Lower lobe of right lung (tissue), 2 donors: ENCODE measurements around the gene GNG11. TPM values are rescaled to one million over a fixed set of nuclear protein-coding genes. Genes with fewer than 3 reads are reported as not detected.
A peak's percentile ranks its signal among the peaks of the same experiment; 100 is the strongest.
"Not testable (repeated sequence)": the region's sequence is repeated elsewhere in the genome, so short reads cannot be mapped to it uniquely, and the experiment has no call there.

Experiments used
- ATAC-seq, 2 donors: fragments of 200-7000 bp; cut with Tn5 transposase; one replicate each; pipeline ENCODE4 v1.9.1; 2020 to 2022; ENCODE audit warnings: mild to moderate bottlenecking in 2 of 2, moderate library complexity in 2 of 2
- DNase-seq: peaks from one replicate; pipeline ENCODE4 v3.0.0-alpha.2; 2020
- H3K27ac ChIP-seq: fragments of 200-600 bp; one replicate; pipeline ENCODE4 v1.8.0; 2022
- H3K27me3 ChIP-seq: fragments of 200-600 bp; one replicate; pipeline ENCODE4 v1.8.0; 2022; ENCODE audit warnings: low read depth
- H3K36me3 ChIP-seq: fragments of 200-600 bp; one replicate; pipeline ENCODE4 v1.8.0; 2022; ENCODE audit warnings: mild to moderate bottlenecking
- H3K4me1 ChIP-seq: fragments of 200-600 bp; one replicate; pipeline ENCODE4 v1.8.0; 2022
- H3K4me3 ChIP-seq: fragments of 200-600 bp; one replicate; pipeline ENCODE4 v1.8.0; 2022; ENCODE audit warnings: mild to moderate bottlenecking
- H3K9me3 ChIP-seq: fragments of 200-600 bp; one replicate; pipeline ENCODE4 v1.8.0; 2022
- intact Hi-C: fragments of 100-400 bp; cut with DNase I; formaldehyde crosslinking; loops from one replicate; pipeline ENCODE4 v1.11.0; 2022
- total RNA-seq: library from RNA; stranded (reverse); fragmentation: NEBNext Ultra II Directional; extraction: Animal tissue kit (Norgen Biotek cat#: 25700); gene quantifications from one replicate; pipeline ENCODE4 v1.2.1, GENCODE V29; 2021
- TF ChIP-seq, protein P1 (sequence below): fragments of 200-600 bp; IDR thresholded peaks from one replicate; pipeline ENCODE4 v1.8.0; 2022; ENCODE audit warnings: antibody characterized with exemption, mild to moderate bottlenecking
- donor health status: DM: no; HTN: yes; CAD: no; lungs with severe emphysema.

GNG11 gene
- total RNA-seq, 1 donor from 2014 or later = 23.2 TPM

DNA sequence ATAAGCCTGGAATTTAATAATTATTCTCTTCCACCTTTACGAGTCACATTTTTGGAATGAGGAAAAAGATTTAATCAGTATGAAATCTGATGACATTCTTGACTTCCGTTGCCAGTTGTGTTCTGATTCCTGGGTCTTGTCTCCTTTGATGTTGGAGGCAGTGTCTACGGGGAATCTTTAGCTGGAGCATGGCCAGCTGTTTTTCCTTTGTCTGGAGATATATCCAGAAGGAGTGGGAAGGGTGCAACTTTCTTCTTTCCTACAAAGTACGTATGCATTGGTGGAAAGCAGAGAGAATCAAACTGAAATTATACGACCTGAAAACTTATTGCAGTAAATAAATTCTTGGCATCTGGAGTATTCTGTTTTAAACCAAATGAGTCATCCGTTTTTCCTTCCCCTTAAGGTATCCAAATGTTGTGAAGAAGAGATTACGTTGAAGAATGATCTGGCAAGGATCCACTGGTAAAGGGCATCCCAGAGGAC is 6.9 kb upstream of the GNG11 start:
- TF ChIP-seq, protein P1, sequence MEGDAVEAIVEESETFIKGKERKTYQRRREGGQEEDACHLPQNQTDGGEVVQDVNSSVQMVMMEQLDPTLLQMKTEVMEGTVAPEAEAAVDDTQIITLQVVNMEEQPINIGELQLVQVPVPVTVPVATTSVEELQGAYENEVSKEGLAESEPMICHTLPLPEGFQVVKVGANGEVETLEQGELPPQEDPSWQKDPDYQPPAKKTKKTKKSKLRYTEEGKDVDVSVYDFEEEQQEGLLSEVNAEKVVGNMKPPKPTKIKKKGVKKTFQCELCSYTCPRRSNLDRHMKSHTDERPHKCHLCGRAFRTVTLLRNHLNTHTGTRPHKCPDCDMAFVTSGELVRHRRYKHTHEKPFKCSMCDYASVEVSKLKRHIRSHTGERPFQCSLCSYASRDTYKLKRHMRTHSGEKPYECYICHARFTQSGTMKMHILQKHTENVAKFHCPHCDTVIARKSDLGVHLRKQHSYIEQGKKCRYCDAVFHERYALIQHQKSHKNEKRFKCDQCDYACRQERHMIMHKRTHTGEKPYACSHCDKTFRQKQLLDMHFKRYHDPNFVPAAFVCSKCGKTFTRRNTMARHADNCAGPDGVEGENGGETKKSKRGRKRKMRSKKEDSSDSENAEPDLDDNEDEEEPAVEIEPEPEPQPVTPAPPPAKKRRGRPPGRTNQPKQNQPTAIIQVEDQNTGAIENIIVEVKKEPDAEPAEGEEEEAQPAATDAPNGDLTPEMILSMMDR = no peak
- no peaks in the 10 kb centered on the region for H3K36me3 ChIP-seq
- H3K4me1 ChIP-seq = peaks cover 4% of the 10 kb centered on the region
- DNase-seq (no peak), ATAC-seq (no peak)
- no peaks in the 10 kb centered on the region for H3K9me3 ChIP-seq
- H3K4me3 ChIP-seq = no peak overlapping the region
- no peaks in the 10 kb centered on the region for H3K27me3 ChIP-seq
- peak overlapping the region; percentile 27 for H3K27ac ChIP-seq
- intact Hi-C loops = no loop called here

DNA sequence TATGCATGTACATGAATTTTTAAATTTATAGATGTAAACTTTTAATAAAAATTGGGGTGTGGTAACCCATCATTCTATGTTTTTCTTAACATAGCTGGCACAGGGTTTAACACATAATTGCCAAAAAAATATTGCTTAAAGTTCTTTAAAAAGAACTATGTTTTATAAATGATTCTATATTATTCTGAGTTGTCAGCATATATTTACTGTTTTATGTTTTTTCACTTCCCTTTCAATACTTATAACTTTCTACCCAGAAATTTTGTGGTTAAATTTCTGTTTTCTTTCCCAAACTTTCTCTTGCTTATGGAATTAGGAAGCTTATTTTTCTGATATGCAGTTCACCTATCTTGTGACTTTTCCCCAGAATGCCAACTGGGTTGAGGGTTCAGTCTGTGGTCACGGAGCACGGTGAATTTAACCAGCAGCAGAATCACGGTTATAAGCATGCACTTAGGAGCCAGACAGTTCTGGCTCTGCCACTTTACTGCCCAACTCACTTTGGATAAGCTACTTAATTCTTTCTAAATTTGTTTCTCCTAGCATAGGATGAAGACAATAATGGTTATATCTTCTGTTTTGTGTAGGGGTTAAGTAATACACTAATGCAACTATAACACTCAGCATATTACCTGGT is 6.2 kb upstream of the GNG11 start:
- H3K27me3 ChIP-seq, H3K4me3 ChIP-seq, DNase-seq, intact Hi-C loops, H3K4me1 ChIP-seq, ATAC-seq, H3K27ac ChIP-seq, H3K36me3 ChIP-seq, H3K9me3 ChIP-seq: not testable (repeated sequence)

DNA sequence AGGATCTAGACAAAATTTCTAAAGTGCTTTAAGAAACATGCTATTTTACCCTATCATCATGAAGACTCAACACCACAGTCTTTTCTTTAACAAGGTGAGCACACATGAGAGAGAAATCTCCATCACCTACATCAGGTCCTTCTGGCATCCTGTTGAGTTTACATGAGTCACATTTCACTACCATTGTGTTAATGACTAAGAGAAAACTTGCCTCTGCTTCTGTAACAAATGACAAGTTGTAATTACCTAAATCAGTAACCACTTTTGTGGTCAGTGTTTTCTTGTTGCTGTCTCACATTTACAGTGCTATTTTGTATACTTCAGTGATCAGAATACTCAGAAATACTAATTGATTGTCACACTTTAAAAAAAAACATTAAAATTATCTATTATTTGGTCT is 5.6 kb upstream of the GNG11 start:
- H3K9me3 ChIP-seq, H3K36me3 ChIP-seq, DNase-seq, intact Hi-C loops, ATAC-seq, H3K4me1 ChIP-seq, H3K27ac ChIP-seq, H3K27me3 ChIP-seq, H3K4me3 ChIP-seq: not testable (repeated sequence)

DNA sequence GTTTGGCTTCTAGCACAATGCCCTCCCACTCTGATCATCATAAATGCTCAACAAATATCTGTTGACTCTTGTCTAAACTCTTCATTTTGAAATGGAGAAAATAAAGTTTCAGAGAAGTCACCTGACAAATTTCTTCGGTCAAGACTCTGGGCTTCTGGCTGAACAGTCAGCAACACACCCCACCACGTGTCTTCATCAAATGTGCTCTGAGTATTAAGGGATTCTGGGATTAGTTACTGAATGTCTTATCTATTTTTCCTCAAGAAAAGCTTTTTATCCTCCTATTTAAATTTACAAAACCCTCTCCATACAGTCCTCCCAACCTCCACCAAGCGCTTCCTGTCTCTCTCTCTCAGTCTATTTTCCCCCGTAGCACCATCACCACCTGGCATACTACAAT is 5.2 kb upstream of the GNG11 start:
- intact Hi-C loops, H3K36me3 ChIP-seq, H3K9me3 ChIP-seq, ATAC-seq, H3K4me3 ChIP-seq, H3K4me1 ChIP-seq, DNase-seq, H3K27me3 ChIP-seq, H3K27ac ChIP-seq: not testable (repeated sequence)

DNA sequence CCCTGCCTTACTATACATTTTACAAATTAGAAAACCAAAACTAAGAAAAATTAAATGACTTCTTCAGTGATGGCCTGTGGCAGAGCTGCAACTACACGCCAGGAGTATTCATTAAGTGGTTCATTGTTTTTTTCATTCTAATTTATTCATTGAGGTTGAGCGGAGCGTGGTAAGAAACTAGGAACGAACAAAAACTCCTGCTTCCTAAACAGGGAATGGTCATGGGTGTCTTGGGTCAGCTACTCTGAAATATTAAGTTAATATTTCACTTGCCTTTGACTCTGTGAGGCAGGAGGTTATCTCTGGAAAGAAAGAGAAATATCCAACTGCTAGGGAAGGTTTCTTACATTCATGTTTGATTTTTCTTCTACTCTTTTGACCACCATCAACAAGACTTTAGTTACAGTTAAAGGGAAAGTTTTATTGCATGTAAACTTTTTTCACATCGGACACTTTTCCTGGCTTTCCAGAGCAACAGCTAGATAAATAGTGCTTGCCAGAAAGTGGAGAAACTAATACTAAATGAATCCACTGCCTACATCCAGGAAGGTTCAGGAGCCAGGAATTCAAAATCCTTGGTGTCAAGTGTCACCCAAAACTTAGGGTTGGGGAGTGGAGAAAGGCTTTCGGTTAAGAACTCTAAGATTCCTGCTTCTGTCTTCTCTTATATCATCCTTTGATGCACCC is 896 bp upstream of the GNG11 start:
- intact Hi-C loops = no loop called here
- H3K27ac ChIP-seq = peak overlapping the region; percentile 85

DNA sequence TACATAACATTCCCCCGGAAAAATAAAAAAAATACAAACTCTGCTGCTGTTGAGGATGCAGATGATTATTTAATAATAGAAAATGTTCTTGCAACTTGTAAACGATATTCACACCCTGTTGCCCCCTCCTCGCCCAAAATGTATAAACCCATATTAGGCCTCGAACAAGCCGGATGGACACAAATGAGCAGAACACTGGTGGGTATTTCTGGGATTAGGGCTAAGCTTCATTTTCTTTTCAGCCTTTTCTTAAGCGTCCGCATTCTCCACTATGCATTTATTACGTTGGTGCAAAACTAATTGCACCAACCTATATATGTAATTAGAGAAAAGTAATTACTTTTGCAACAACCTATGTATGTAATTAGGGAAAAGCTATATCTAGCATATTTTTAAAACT is 349 bp upstream of the GNG11 start:
- H3K4me1 ChIP-seq = no peaks in the 10 kb centered on the region
- DNase-seq (no peak), ATAC-seq (no peak)
- no peaks in the 10 kb centered on the region for H3K36me3 ChIP-seq
- no peaks in the 10 kb centered on the region for H3K27me3 ChIP-seq
- H3K4me3 ChIP-seq = peak overlapping the region; percentile 59
- peak overlapping the region; percentile 85 for H3K27ac ChIP-seq
- intact Hi-C loops = no loop called here
- no peaks in the 10 kb centered on the region for H3K9me3 ChIP-seq
- TF ChIP-seq, protein P1 = no peak

More for the DNA sequence above, 896 bp upstream of the GNG11 start:
- H3K36me3 ChIP-seq = no peaks in the 10 kb centered on the region
- peak overlapping the region; percentile 59 for H3K4me3 ChIP-seq
- H3K4me1 ChIP-seq = no peaks in the 10 kb centered on the region
- H3K9me3 ChIP-seq = no peaks in the 10 kb centered on the region
- DNase-seq (no peak), ATAC-seq (no peak)
- TF ChIP-seq, protein P1 = no peak
- H3K27me3 ChIP-seq = no peaks in the 10 kb centered on the region

DNA sequence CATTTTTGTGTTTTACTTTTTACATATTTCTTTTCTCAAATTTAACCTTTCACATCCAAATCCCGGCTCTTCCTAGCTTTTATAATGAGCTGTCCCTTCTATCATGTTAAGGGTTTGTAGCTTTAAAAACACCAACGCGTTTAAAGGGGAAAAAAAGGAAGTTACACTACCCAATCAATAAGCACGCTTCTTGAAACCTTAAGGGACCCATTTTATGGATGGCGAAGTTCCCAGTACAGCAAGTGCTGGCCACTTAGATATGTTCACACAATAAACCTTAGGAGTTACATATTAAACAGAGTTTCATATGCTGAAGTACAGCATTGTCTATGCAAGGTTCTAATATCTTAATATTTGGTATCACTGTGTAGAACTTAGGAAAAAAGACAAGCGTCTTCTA is 1.8 kb downstream of the GNG11 start:
- intact Hi-C loops = no loop called here

More for the DNA sequence above, 1.8 kb downstream of the GNG11 start:
- peaks cover 4% of the 10 kb centered on the region for H3K36me3 ChIP-seq
- no peak for ATAC-seq
- no peak for DNase-seq
- peak overlapping the region; percentile 85 for H3K27ac ChIP-seq
- peak overlapping the region; percentile 59 for H3K4me3 ChIP-seq
- H3K9me3 ChIP-seq = no peaks in the 10 kb centered on the region
- H3K27me3 ChIP-seq = no peaks in the 10 kb centered on the region
- TF ChIP-seq, protein P1 = no peak
- H3K4me1 ChIP-seq = peaks cover 9% of the 10 kb centered on the region
